Stimulated activated CD4-positive, alpha-beta T cell treated with anti-CD3 and anti-CD28 coated beads, Interleukin-12 subunit alpha, Interleukin-12 subunit beta, amount 100 ng/mL, for 24 hours (primary cell): ENCODE measurements around the gene CAMK1D.

Source experiments
- DNase-seq, 2 experiments: peaks; one replicate each; pipeline ENCODE4 v3.0.0-alpha.2; 2020; ENCODE audit warnings: low read depth in 2 of 2

CAMK1D gene

GRCh38 chr10:12499076-12499986, 150.0 kb downstream of the CAMK1D start:
- DNase-seq: no peak

- DNase-seq: no peak
Observed at GRCh38 chr10:12500381-12501303, 151.3 kb downstream of the CAMK1D start.

DNA sequence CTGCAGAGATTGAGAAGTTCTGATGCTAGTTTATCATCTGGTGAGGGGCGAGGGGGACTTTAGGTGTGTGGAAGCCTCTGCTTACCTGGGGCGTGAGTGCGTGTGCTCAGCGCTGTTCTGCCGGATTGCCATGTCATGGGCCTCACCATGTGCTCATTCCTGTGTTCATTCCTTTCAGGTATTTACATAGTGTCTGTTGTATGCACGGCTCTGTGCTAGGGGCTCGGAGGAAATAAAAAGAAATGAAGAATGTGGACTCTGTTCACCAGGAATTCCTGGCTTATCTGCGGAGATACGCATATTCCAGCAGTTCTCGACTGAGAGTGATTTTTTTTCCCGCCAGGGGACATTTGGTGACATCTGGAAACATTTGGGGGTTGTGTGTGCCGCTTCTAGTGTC, 152.0 kb downstream of the CAMK1D start:
- DNase-seq: no peak

DNA sequence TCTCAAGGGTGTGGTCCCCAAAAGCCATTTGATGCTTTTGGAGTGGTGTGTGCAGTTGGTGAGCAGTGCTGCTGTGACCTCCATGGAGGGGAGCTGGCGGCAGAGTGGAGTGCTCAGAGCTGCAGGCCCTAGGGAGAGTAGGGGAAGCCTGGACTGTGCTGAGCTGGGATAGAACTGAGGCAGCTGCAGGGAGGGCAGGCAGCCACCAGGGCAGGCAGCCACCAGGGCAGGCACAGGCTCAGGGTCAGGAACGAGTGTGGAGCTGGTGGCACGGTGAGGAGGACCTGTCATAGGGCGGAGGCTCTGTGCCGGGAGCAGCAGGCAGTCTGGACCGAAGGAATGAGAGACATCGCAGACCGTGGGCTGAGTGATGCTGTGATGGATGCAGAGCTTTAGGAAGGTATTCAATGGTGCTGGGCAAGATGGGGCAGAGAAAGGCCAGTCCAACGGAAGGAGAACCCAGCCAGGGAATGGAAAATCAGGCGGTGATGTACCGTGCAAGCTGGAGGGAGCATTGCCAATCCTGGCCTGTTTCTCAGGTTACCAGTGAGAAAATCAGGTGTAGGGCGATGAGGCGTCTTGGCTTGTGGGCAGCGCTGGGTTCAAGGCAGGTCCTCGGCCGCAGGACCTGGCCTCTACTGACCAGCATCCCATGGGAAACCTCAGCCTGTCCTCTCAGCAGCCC, 152.6 kb downstream of the CAMK1D start:
- DNase-seq: no peak

- DNase-seq: no peak
Observed at GRCh38 chr10:12502526-12503274, 153.4 kb downstream of the CAMK1D start.

- DNase-seq: no peak
Observed at GRCh38 chr10:12503311-12503710, 154.0 kb downstream of the CAMK1D start.

GRCh38 chr10:12504176-12504575, 154.8 kb downstream of the CAMK1D start:
- DNase-seq: no peak

GRCh38 chr10:12504628-12505027, 155.3 kb downstream of the CAMK1D start:
- no peak for DNase-seq

- DNase-seq: no peak
Observed at GRCh38 chr10:12505683-12506082, 156.3 kb downstream of the CAMK1D start.

GRCh38 chr10:12507165-12507850, 158.0 kb downstream of the CAMK1D start:
- DNase-seq: no peak

- no peak for DNase-seq
Observed at GRCh38 chr10:12508165-12508564, 158.8 kb downstream of the CAMK1D start.

DNA sequence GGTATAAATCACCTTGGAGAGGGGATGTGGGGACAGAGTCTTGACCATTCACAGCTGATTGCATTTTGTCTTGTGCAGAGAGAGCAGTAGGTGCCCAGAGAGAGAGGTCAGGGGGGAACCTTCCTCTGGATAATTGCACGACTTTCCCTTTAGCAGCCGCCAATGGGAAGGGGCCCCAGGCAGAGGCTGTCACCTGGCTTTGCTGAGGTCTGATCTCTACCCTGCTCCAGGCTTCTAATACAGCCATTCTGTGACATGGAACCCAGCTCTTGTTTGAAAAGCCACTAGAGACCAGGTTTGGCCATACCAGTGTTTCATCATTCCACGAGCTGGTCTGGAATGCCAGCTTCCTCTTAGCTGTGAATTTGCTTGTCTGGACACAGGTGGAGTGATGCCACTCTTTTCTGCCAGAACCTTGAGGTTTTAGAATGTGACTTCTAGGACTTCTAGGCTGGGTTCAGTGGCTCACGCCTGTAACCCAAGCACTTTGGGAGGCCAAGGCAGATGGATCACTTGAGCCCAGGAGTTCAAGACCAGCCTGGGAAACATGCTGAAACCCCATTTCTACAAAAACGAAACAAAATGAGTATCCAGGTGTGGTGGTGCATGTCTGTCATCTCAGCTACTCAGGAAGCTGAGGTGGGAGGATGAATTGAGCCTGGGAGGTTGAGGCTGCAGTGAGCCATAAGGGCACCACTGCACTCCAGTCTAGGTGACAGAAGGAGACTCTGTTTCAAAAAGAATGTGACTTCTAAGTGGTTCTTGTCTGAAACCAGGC, 159.9 kb downstream of the CAMK1D start:
- DNase-seq: no peak

DNA sequence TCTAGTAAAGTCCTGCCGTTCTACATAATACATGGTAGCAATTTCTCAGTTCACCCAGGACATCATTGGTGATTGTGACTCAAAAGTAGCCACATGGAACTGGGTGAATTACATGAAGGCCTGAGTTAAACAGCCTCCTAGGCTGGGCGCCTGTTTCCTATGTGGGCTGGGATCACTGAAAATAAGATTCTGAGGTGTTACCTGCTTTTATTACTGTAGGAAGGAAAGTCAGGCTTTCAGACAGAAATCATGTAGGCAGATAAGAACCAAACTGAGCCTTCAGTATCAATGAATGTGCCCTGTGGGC, 160.4 kb downstream of the CAMK1D start:
- no peak for DNase-seq

DNA sequence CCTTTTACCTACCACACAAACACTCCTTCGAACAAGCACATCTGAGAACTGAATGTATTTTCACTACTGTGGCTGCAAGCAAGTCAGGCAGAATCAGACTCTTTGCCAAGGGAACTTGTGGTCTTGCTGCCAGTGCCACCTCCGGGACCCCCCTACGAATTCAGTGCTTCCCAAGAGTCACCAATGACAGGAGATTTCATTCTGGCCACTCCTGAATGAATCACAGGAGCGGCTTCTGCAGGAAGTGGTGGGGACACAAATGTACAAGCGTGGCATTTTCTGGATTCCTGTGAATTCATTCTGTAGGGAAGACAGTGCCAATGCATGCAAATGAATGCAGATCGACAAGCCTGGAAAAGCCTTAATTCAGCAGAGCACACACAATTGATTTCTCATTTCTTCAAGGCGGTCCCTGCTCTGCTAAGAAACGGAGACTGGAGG, 161.2 kb downstream of the CAMK1D start:
- DNase-seq: no peak

GRCh38 chr10:12510984-12511383, 161.6 kb downstream of the CAMK1D start:
- DNase-seq: no peak

DNA sequence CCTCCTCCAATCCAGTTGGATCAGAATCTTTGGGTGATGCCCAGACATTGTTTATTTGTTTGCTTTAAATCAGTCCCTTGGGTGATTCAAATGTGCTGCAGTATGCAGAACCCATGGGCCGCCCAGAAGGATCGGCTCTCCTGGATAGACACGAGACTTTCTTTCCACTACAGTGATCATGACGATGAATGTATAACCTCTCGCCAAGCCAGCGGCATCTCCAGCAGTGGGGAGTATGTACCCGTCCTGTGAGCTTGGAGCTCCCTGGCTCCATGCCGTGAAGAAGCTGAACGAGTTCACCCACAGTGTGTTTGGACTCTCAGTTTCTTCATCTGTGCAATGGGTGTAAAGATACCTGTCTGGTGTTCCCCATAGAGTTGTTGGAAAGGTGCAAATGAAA, 162.3 kb downstream of the CAMK1D start:
- no peak for DNase-seq

DNA sequence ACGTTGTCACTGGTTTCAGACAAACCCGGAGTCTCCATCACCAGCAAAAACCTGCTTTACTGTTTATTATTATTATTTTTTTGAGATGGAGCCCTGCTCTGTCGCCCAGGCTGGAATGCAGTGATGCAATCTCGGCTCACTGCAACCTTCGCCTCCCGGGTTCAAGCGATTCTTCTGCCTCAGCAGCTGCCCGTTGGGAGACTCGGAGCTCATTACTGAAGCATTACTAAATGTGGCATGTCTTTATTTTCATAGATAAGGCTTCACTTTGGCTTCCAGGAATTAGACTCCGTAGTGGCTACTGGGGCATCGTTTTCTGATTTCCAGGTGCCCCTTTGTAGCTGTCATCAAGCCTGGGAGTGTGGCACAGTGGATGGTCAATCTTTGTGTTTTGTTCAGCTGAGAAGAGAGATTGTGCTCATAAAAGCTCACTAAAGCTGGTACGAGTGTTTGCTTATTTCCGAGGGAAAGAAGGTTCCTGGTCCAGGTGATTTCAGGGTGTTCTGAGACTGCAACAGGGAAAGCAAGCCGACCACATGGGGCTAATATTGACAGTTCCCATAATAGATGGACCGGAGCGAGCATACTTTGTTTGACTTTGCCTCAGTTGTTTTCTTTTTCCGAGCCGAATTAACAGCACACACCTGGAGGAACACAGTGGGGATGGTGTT, 163.1 kb downstream of the CAMK1D start:
- no peak for DNase-seq

DNA sequence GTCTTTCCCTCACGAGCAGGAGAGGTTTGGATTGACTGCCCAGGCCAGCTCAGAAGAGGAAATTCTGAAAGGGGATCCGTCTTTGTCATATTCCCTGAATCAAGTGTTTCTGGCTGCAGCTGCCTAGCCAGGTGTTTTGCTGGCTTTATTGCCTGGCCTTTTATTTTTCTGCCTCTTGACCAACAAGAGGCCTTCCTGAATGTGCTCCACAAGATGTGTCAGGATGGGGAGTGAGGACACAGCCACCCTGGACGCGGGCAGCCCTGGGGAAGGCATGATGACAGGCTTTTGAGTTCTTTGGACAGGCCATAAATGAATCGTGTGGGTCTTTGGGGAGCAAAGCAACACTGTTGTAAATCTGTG, 163.6 kb downstream of the CAMK1D start:
- no peak for DNase-seq
